Bronchial epithelial cell (primary cell): ENCODE results near the gene PDC. TPM values are rescaled to one million over a fixed set of nuclear protein-coding genes. Genes with fewer than 3 reads are reported as not detected.

Experiments
- DNase-seq: peaks from one replicate; pipeline ENCODE4 v3.0.0-alpha.2; 2010; ENCODE audit warnings: low read depth
- FAIRE-seq: peaks from 2 replicates; lab custom pipeline; 2011; peaks lifted over from hg19 to GRCh38; lab: Jason Lieb, UNC
- H3K27me3 ChIP-seq: 2 replicates; pipeline ENCODE4 v1.5.1; 2011; ENCODE audit warnings: low read length; ENCODE audit not compliant: control insufficient read depth, insufficient read depth
- H3K36me3 ChIP-seq: 2 replicates; pipeline ENCODE4 v1.5.1; 2011; ENCODE audit warnings: low read length; ENCODE audit not compliant: control insufficient read depth, insufficient read depth
- H3K4me3 ChIP-seq: 2 replicates; pipeline ENCODE4 v1.5.1; 2011; ENCODE audit warnings: mild to moderate bottlenecking, low read depth, low read length, control low read depth
- total RNA-seq: library from RNA; depleted of rRNA; stranded (reverse); fragments of >200 nt; gene quantifications from 2 replicates; pipeline ENCODE4 v1.2.1, GENCODE V29; 2014
- TF ChIP-seq, protein P1 (sequence below): IDR thresholded peaks from 2 replicates; pipeline ENCODE4 v1.5.1; 2011; ENCODE audit warnings: mild to moderate bottlenecking, moderate library complexity, low read length, control low read depth, inconsistent platforms; ENCODE audit not compliant: insufficient read depth, severe bottlenecking

PDC gene
- total RNA-seq, 1 donor from 2014 or later = not detected

DNA sequence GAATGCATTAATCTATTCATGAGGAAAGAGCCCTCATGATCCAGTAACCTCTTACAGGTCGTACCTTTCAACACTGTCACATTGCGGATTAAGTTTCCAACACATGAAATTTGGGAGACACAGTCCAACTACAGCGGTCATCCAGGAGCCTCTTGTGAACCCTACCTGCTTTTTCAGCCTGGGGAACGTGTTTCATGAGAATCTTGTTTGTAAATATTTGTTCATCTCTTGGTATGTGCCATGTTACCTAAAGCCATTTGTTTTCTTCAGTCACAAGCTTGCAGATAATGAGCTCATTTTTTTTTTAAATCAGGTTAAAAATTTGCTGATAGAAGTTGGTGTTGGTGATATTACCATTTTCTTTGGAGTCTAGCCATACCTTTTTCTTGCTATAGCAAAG lies 37.2 kb upstream of the PDC start:
- FAIRE-seq = no peak

DNA sequence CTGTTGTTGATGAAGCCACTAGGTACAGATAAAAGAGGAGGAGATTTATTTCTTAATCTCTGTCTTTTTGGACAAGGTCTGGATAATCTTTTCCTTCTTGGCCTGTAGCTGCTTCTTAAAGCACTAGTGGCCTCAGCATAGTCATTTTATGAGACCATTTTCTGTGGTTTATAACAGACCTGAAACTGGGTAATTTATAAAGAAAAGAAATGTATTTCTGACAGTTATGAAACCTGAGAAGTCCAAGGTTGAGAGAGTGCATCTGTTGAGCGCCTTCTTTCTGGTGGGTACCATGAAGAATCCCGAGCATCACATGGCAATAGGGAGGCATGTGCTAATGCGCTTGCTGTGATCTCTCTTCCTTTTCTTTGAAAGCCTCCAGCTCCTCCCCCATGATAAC lies 36.7 kb upstream of the PDC start:
- no peak for DNase-seq
- no peak for FAIRE-seq
- H3K4me3 ChIP-seq = no peak overlapping the region
- TF ChIP-seq, protein P1, sequence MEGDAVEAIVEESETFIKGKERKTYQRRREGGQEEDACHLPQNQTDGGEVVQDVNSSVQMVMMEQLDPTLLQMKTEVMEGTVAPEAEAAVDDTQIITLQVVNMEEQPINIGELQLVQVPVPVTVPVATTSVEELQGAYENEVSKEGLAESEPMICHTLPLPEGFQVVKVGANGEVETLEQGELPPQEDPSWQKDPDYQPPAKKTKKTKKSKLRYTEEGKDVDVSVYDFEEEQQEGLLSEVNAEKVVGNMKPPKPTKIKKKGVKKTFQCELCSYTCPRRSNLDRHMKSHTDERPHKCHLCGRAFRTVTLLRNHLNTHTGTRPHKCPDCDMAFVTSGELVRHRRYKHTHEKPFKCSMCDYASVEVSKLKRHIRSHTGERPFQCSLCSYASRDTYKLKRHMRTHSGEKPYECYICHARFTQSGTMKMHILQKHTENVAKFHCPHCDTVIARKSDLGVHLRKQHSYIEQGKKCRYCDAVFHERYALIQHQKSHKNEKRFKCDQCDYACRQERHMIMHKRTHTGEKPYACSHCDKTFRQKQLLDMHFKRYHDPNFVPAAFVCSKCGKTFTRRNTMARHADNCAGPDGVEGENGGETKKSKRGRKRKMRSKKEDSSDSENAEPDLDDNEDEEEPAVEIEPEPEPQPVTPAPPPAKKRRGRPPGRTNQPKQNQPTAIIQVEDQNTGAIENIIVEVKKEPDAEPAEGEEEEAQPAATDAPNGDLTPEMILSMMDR = no peak
- no peaks in the 10 kb centered on the region for H3K27me3 ChIP-seq
- no peaks in the 10 kb centered on the region for H3K36me3 ChIP-seq

More for the DNA sequence above, 37.2 kb upstream of the PDC start:
- DNase-seq = no peak
- Histone ChIP-seq H3K36me3 (no peaks in the 10 kb centered on the region), H3K4me3 (no peak overlapping the region), H3K27me3 (no peaks in the 10 kb centered on the region)
- TF ChIP-seq, protein P1 = no peak

DNA sequence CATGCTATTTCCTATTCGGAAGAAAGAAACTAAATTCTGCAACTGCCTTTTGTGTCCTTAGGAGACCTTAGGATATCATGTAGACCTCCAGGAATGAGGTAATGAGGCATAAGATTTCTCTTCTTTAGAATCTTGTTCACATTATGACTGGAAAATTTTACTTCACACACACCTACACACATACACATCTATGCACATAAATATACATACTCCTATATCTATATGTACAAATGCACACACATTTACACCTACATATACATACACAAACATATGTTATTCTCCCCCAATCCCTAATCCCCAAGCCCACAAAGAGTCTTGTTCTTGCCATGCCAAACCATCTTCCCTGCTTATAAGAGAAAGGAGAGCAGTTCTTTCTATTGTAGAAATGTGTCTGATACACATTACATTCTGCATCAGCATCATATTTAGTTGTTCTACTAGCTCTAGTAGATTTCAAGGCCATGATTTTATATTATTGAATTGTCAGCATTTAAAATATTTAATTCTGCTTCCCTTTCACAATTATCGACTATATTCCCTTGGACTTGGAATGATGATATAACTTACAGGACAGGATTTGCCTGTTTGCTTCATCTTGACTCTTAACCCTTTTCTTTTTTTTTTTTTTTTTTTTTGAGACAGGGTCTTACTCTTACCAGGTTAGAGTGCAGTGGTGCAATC lies 35.4 kb upstream of the PDC start:
- no peak overlapping the region for H3K4me3 ChIP-seq
- TF ChIP-seq, protein P1 = no peak
- H3K36me3 ChIP-seq = no peaks in the 10 kb centered on the region
- DNase-seq = no peak
- H3K27me3 ChIP-seq = no peaks in the 10 kb centered on the region
- FAIRE-seq = no peak

DNA sequence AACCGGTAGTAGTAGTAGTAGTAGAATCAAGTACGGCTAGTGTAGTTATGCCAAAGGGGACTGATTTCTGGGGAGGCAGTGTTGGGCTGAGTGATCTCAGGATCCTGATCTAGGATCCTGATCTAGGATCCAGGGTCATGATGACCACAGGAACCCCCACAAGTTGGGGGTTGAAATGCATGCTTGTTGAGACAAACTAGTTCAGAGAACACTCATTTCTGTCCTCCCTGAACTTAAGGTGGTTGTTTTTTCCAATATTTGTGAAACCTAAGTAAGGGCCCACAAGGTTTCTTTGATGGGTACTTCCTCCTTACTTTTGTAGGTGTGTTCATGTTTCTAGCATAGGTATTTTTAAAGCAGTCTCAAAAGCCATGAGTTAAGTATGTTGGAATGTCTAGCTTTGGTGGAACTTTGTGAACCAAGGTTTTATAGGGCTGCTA lies 33.9 kb upstream of the PDC start:
- Histone ChIP-seq H3K36me3 (no peaks in the 10 kb centered on the region), H3K4me3 (no peak overlapping the region), H3K27me3 (no peaks in the 10 kb centered on the region)
- FAIRE-seq = peak; percentile 87
- TF ChIP-seq, protein P1 = no peak
- DNase-seq = peak; percentile 88

DNA sequence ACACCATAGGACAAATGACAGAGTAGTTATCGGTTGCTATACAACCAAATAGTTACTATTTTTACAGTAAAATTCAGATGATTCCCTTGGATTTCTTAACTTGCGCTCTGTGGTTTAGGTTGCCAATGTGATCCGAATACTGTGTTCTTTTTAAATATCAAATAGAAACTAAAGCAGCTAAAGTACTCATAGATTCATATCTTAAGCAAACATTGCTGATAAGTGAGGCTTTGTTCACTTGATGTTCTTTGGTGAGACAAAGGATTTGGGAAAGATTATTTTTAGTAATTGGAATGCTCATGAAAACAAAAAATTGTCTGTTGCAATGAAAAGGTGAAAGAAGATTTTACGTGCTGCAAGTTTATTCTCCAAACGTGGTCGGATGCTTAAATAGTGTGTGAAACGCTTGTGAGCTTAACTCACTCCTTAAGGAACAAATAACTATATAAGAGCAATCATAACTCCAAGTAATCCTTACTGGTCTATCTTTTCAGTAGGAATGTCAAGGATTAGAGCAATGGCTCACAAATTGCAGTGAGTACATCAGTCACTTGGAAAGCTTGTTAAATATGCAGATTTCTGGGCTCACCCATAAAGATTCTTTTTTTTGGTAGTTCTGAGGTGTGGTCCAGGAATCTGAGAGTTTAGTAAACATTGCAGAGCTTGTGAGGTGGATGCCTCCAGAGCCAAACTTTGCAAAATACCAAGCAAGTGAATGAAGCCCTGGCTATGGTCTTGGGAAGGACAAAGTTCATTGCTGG lies 31.8 kb upstream of the PDC start:
- DNase-seq (peak; percentile 65), FAIRE-seq (no peak)
- Histone ChIP-seq H3K27me3 (no peaks in the 10 kb centered on the region), H3K36me3 (no peaks in the 10 kb centered on the region), H3K4me3 (no peak overlapping the region)
- TF ChIP-seq, protein P1 = no peak
